H9 (cell line): ENCODE measurements around the gene KIAA0513. TPM values are rescaled to one million over a fixed set of nuclear protein-coding genes. Genes with fewer than 3 reads are reported as not detected.

Experiments
- DNase-seq: peaks from one replicate; pipeline ENCODE4 v3.0.0-alpha.2; 2017
- H2AFZ ChIP-seq: one replicate; pipeline ENCODE4 v1.6.1; 2013; ENCODE audit warnings: mild to moderate bottlenecking, low read length, control low read depth, moderate library complexity
- H2AK5ac ChIP-seq: 2 replicates; pipeline ENCODE4 v1.6.1; 2013; ENCODE audit warnings: low read length, control low read depth, mixed read lengths; ENCODE audit not compliant: insufficient read length
- H2BK120ac ChIP-seq: one replicate; pipeline ENCODE4 v1.6.1; 2013; ENCODE audit warnings: low read depth, mild to moderate bottlenecking, low read length, control low read depth, inconsistent platforms; ENCODE audit not compliant: poor library complexity, severe bottlenecking
- H2BK12ac ChIP-seq: 2 replicates; pipeline ENCODE4 v1.6.1; 2013; ENCODE audit warnings: low read length, control low read depth, mixed read lengths, low read depth; ENCODE audit not compliant: insufficient read length
- H2BK15ac ChIP-seq: 2 replicates; pipeline ENCODE4 v1.6.1; 2013; ENCODE audit warnings: low read depth, low read length, control low read depth
- H2BK20ac ChIP-seq: one replicate; pipeline ENCODE4 v1.6.1; 2013; ENCODE audit warnings: low read depth, mild to moderate bottlenecking, low read length, control low read depth, inconsistent platforms; ENCODE audit not compliant: poor library complexity, severe bottlenecking
- H2BK5ac ChIP-seq: 2 replicates; pipeline ENCODE4 v1.6.1; 2013; ENCODE audit warnings: low read length, control low read depth, mixed read lengths; ENCODE audit not compliant: insufficient read length
- H3K14ac ChIP-seq: 2 replicates; pipeline ENCODE4 v1.6.1; 2013; ENCODE audit warnings: low read length, control low read depth; ENCODE audit not compliant: insufficient read depth
- H3K18ac ChIP-seq: 2 replicates; pipeline ENCODE4 v1.6.1; 2013; ENCODE audit warnings: low read depth, mild to moderate bottlenecking, mixed read lengths, low read length, control low read depth; ENCODE audit not compliant: insufficient read length
- H3K23ac ChIP-seq: 2 replicates; pipeline ENCODE4 v1.6.1; 2013; ENCODE audit warnings: low read length, control low read depth, mixed read lengths, low read depth; ENCODE audit not compliant: insufficient read length
- H3K23me2 ChIP-seq: 2 replicates; pipeline ENCODE4 v1.6.1; 2013; ENCODE audit warnings: low read depth, mild to moderate bottlenecking, mixed read lengths, low read length, control low read depth; ENCODE audit not compliant: insufficient read length, poor library complexity, severe bottlenecking
- H3K27ac ChIP-seq: 2 replicates; pipeline ENCODE4 v1.5.1; 2013; ENCODE audit warnings: low read length, control low read depth, mixed read lengths, low read depth; ENCODE audit not compliant: insufficient read length
- H3K27me3 ChIP-seq: 2 replicates; pipeline ENCODE4 v1.6.1; 2013; ENCODE audit warnings: low read length, control low read depth, inconsistent platforms; ENCODE audit not compliant: insufficient read depth
- H3K4ac ChIP-seq: 2 replicates; pipeline ENCODE4 v1.6.1; 2013; ENCODE audit warnings: low read depth, mild to moderate bottlenecking, control low read depth, inconsistent platforms, low read length, moderate library complexity
- H3K4me1 ChIP-seq: 2 replicates; pipeline ENCODE4 v1.6.1; 2013; ENCODE audit warnings: low read length, control low read depth, inconsistent platforms; ENCODE audit not compliant: insufficient read depth
- H3K4me2 ChIP-seq: 2 replicates; pipeline ENCODE4 v1.6.1; 2013; ENCODE audit warnings: low read length, control low read depth, mixed read lengths; ENCODE audit not compliant: insufficient read length, insufficient read depth
- H3K56ac ChIP-seq: 2 replicates; pipeline ENCODE4 v1.6.1; 2013; ENCODE audit warnings: low read depth, mild to moderate bottlenecking, mixed read lengths, low read length, control low read depth; ENCODE audit not compliant: insufficient read length
- H3K79me1 ChIP-seq: 2 replicates; pipeline ENCODE4 v1.6.1; 2013; ENCODE audit warnings: low read depth, mild to moderate bottlenecking, moderate library complexity, low read length, control low read depth, inconsistent platforms; ENCODE audit not compliant: insufficient read depth, poor library complexity, severe bottlenecking
- H3K79me2 ChIP-seq: 2 replicates; pipeline ENCODE4 v1.6.1; 2013; ENCODE audit warnings: low read length, control low read depth, inconsistent platforms; ENCODE audit not compliant: insufficient read depth
- H3K9ac ChIP-seq: 2 replicates; pipeline ENCODE4 v1.6.1; 2013; ENCODE audit warnings: low read length, control low read depth, mixed read lengths; ENCODE audit not compliant: insufficient read length; ENCODE audit errors: extremely low read depth
- H3K9me3 ChIP-seq: one replicate; pipeline ENCODE4 v1.6.1; 2013; ENCODE audit warnings: low read depth, low read length, inconsistent platforms; ENCODE audit not compliant: control insufficient read depth
- H3T11ph ChIP-seq: one replicate; pipeline ENCODE4 v1.6.1; 2013; ENCODE audit warnings: mild to moderate bottlenecking, low read length, control low read depth, inconsistent platforms
- H4K20me1 ChIP-seq: one replicate; pipeline ENCODE4 v1.6.1; 2013; ENCODE audit not compliant: control insufficient read depth, insufficient read length, insufficient read depth
- H4K5ac ChIP-seq: 2 replicates; pipeline ENCODE4 v1.6.1; 2013; ENCODE audit warnings: low read depth, mild to moderate bottlenecking, mixed read lengths, low read length, control low read depth; ENCODE audit not compliant: insufficient read length
- H4K8ac ChIP-seq: replicated peaks from 2 replicates; pipeline ENCODE4 v1.6.1; 2013; ENCODE audit warnings: low read length, control low read depth, mixed read lengths, low read depth; ENCODE audit not compliant: insufficient read length
- H4K91ac ChIP-seq: 2 replicates; pipeline ENCODE4 v1.6.1; 2013; ENCODE audit warnings: low read depth, mild to moderate bottlenecking, moderate library complexity, mixed read lengths, low read length, control low read depth; ENCODE audit not compliant: insufficient read length
- H3K27ac Mint-ChIP-seq, 3 experiments: 2 replicates in 2 of 3; 3 replicates in 1 of 3; pipeline ENCODE4 v1.8.0; 2020 to 2021; ENCODE audit warnings: mixed read lengths in 3 of 3, mild to moderate bottlenecking in 1 of 3, moderate library complexity in 1 of 3
- H3K27me3 Mint-ChIP-seq: 2 replicates; pipeline ENCODE4 v1.8.0; 2021; ENCODE audit warnings: low read depth, mild to moderate bottlenecking, moderate library complexity, mixed read lengths
- H3K36me3 Mint-ChIP-seq, 3 experiments: 2 replicates in 2 of 3; 3 replicates in 1 of 3; pipeline ENCODE4 v1.8.0; 2020 to 2021; ENCODE audit warnings: low read depth in 3 of 3, mixed read lengths in 3 of 3; ENCODE audit not compliant: insufficient read depth in 1 of 3
- H3K4me1 Mint-ChIP-seq, 2 experiments: 2 replicates each; pipeline ENCODE4 v1.8.0; 2020; ENCODE audit warnings: mixed read lengths in 2 of 2
- H3K4me3 Mint-ChIP-seq, 2 experiments: 2 replicates in 1 of 2; 3 replicates in 1 of 2; pipeline ENCODE4 v1.8.0; 2020 to 2021; ENCODE audit warnings: mild to moderate bottlenecking in 2 of 2, mixed read lengths in 2 of 2, moderate library complexity in 1 of 2
- H3K9me3 Mint-ChIP-seq, 2 experiments: 2 replicates in 1 of 2; 3 replicates in 1 of 2; pipeline ENCODE4 v1.8.0; 2020; ENCODE audit warnings: mild to moderate bottlenecking in 2 of 2, mixed read lengths in 2 of 2, moderate library complexity in 1 of 2
- CTCF ChIP-seq: fragments of 200-600 bp; sonication (generic); conservative IDR thresholded peaks from 3 replicates; pipeline ENCODE4 v1.8.0; 2021; ENCODE audit warnings: antibody characterized with exemption, mild to moderate bottlenecking
- WGBS: extraction: QIAGEN DNeasy Blood & Tissue Kit; methylation state at CpG from one replicate; pipeline ENCODE4 v1.1.7; 2013; ENCODE audit warnings: missing lambda C conversion rate, low lambda C conversion rate, mixed read lengths; ENCODE audit not compliant: insufficient read length; ENCODE audit errors: extremely low coverage; 5-methylcytosine and 5-hydroxymethylcytosine counted together
- total RNA-seq: library from RNA; stranded (reverse); gene quantifications from 2 replicates; pipeline ENCODE4 v1.2.1, GENCODE V29; 2021

KIAA0513 gene
- total RNA-seq, 1 experiment from 2014 or later, result 4.7 TPM

- Histone ChIP-seq H3K9ac (no peak overlapping the region), H3K4me1 (no peaks in the 10 kb centered on the region), H4K5ac (no peak overlapping the region), H3K18ac (no peak overlapping the region), H2BK12ac (no peak overlapping the region), H3K79me1 (peaks cover 7% of the 10 kb centered on the region), H3K4me2 (no peak overlapping the region), H4K8ac (no peak overlapping the region), H4K91ac (no peak overlapping the region), H3K79me2 (peaks cover 21% of the 10 kb centered on the region; the same call in 1 of the 2 replicates), H3K23me2 (no peaks in the 10 kb centered on the region), H3K23ac (no peak overlapping the region), H3K56ac (no peak overlapping the region), H4K20me1 (no peaks in the 10 kb centered on the region), H2AK5ac (no peak overlapping the region), H3K27ac (no peak overlapping the region), H3K27me3 (no peaks in the 10 kb centered on the region), H3T11ph (no peak overlapping the region), H2AFZ (no peak overlapping the region), H3K4ac (no peak overlapping the region), H3K14ac (no peak overlapping the region), H2BK120ac (no peak overlapping the region), H2BK5ac (no peak overlapping the region), H2BK20ac (no peak overlapping the region), H2BK15ac (no peak overlapping the region), H3K9me3 (no peaks in the 10 kb centered on the region)
- peaks cover 10 to 11% (median 11%) of the 10 kb centered on the region in 3 experiments; a peak in 5 of 7 replicates for H3K36me3 Mint-ChIP-seq
- no peak for DNase-seq
- H3K4me3 Mint-ChIP-seq, result no peak overlapping the region
- TF ChIP-seq CTCF, result no peak
- no CpG with 5 or more reads among the region's 16 CpGs for WGBS
- peak overlapping the region; percentile 14 to 56 (median 43); a peak in 4 of 7 replicates for H3K27ac Mint-ChIP-seq
- H3K27me3 Mint-ChIP-seq, result no peaks in the 10 kb centered on the region
- H3K4me1 Mint-ChIP-seq, result peaks cover 33 to 35% of the 10 kb centered on the region in 2 experiments
- H3K9me3 Mint-ChIP-seq, result no peaks in the 10 kb centered on the region
Measured at GRCh38 chr16:85003725-85004586, 23.6 kb upstream of the KIAA0513 start.
